Cerebellar cortex (tissue), 1 donor: ENCODE results near the gene MYO9B.

ENCODE experiments used
- DNase-seq: peaks from one replicate; pipeline ENCODE4 v3.0.0-alpha.2; 2015; ENCODE audit warnings: low spot score

The MYO9B gene

GRCh38 chr19:17214508-17215126, 139.0 kb downstream of the MYO9B start:
- DNase-seq = no peak

GRCh38 chr19:17215127-17215971, 139.8 kb downstream of the MYO9B start, which contains the start of gene USE1:
Gene USE1, plus strand, starts transcription at chr19:17215357. Its CDS starts 49 bp downstream, at chr19:17215406.
- peak; percentile 95 for DNase-seq

- no peak for DNase-seq
These were observed 140.6 kb downstream of the MYO9B start for GRCh38 chr19:17216058-17216670.

- no peak for DNase-seq
These were observed 143.7 kb downstream of the MYO9B start for GRCh38 chr19:17219286-17219685.

- DNase-seq = no peak
These were observed 144.7 kb downstream of the MYO9B start for GRCh38 chr19:17220207-17220758.

- DNase-seq = no peak
These were observed 149.5 kb downstream of the MYO9B start for GRCh38 chr19:17225053-17225452.

- DNase-seq = peak; percentile 99
These were observed 150.7 kb downstream of the MYO9B start, which contains the start of gene OCEL1 for GRCh38 chr19:17226002-17226933. Gene OCEL1, plus strand, starts transcription at chr19:17226226. Its CDS starts 22 bp downstream, at chr19:17226248.

GRCh38 chr19:17227798-17228367, 152.3 kb downstream of the MYO9B start:
- no peak for DNase-seq

- no peak for DNase-seq
These were observed 154.3 kb downstream of the MYO9B start for GRCh38 chr19:17229890-17230289.

- DNase-seq = no peak
These were observed 156.7 kb downstream of the MYO9B start for GRCh38 chr19:17232258-17232657.

GRCh38 chr19:17234911-17235299, 159.3 kb downstream of the MYO9B start:
- DNase-seq = peak; percentile 71

GRCh38 chr19:17235300-17235970, 159.9 kb downstream of the MYO9B start:
- DNase-seq = peak; percentile 71

- peak; percentile 80 for DNase-seq
These were observed 160.6 kb downstream of the MYO9B start for GRCh38 chr19:17235971-17236777.

GRCh38 chr19:17236811-17237543, 161.4 kb downstream of the MYO9B start:
- peak; percentile 61 for DNase-seq

- DNase-seq = no peak
These were observed 162.4 kb downstream of the MYO9B start for GRCh38 chr19:17237747-17238706.

GRCh38 chr19:17240062-17240752, 164.6 kb downstream of the MYO9B start:
- no peak for DNase-seq

GRCh38 chr19:17240826-17241399, 165.3 kb downstream of the MYO9B start:
- DNase-seq = no peak
